ENCODE results near the gene IVD.
A peak's percentile ranks its signal among the peaks of the same experiment; 100 is the strongest.

Gene IVD

DNA sequence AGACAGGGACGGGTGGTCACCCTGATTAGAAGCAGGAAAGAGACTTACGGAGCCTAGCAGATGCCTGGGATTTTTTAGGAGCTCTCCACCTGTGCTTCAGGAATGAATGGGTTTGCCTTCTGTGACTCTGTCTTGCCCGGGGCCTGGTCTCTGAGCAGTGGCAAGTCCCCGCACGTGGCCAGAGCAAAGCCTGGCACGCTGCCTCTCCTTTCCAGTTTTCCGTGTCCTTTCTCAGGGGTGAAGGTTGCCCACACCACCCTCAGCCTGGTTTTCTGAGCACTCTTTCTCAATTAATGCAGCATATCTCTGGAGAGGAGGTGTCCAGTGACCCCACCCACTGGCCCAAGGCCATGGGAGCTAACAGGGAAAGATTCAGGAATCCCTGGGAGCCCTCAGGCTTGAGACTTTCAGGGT is 50.7 kb downstream of the IVD start:
- DNase-seq (ENCODE audit: low spot score) (no peak), FAIRE-seq (no peak)

DNA sequence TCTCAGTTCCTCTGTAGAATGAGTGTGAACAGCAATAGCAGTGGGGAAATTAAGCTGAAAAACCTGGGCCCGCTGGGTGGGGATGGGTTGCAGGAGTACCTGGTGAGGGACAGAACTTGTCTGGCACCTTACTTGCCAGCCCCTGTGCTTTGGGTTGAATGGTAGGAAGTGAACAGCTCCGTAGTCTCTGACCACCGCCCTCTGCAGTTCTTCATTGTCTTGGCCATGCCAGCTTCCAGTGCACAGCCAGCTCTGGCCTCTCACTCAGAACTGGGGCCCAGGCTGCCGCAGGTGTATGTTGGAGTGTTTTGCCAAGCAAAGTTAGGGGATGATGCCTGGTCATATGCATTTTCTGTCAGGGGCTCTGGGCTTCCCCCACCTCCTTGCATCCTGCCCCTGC is 51.1 kb downstream of the IVD start:
- FAIRE-seq (no peak), DNase-seq (ENCODE audit: low spot score) (no peak)

DNA sequence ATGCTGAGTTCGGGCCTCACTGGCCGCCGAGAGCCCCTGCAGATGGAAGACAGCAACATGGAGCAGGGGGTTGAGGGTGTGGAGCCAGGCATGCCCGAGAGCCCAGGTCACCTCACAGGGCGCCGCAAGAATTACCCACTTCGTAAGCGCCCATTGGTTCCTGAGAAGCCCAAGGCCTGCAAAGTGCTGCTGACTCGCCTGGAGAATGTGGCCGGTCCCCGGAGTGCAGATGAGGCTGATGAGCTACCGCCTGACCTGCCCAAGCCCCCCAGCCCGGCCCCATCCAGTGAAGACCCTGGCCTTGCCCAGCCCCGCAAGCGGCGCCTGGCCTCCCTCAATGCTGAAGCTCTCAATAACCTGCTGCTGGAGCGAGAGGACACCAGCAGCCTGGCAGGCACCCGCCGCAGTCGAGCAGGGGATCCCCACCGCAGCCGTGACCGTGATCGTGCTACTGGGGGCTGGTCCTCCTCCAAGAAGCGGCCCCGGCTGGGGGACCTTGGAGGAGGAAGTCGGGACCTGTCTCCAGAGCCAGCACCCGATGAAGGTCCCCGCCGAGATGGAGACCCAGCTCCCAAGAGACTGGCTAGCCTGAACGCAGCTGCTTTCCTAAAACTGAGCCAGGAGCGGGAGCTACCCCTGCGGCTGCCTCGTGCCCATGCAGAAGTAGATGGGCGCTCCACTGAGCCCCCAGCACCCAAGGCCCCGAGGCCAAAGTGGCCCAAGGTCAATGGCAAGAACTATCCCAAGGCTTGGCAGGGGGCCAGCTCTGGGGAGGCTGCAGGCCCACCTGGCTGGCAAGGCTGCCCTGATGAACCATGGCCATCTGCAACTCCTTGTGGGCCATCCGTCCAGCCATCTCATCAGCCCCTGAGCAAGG is 53.1 kb downstream of the IVD start:
- FAIRE-seq, result no peak
- no peak for DNase-seq (ENCODE audit: low spot score)

DNA sequence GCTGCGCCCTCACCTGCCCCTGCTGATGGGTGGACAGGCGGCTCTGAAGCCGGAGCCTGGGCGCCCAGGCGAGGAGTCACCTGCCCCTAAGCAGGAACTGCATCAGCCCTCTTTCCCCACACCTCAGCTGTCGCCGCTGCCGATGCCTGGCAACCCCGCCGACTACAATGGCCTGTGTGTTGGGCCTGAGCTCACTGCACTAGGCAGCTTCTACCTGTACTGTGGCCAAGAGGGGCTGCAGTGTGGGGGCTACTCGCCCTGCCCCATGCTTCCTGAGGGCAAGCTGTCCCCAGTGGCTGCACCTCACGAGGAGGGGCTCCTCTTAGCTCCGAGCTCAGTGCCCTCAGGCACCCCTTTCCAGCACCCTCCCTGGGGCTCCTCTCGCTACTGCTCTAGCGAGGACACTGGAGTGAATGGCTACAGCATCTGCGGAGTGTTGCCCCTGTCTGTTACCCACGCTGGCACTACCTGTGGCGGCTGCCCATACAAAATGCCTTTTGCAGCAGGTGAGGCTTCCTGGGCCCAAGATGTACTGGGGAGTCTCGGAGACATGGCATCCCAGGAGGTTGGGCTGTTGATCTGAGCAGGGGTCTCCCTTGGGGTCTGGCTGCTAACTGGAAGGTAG is 53.9 kb downstream of the IVD start:
- FAIRE-seq, result no peak

DNA sequence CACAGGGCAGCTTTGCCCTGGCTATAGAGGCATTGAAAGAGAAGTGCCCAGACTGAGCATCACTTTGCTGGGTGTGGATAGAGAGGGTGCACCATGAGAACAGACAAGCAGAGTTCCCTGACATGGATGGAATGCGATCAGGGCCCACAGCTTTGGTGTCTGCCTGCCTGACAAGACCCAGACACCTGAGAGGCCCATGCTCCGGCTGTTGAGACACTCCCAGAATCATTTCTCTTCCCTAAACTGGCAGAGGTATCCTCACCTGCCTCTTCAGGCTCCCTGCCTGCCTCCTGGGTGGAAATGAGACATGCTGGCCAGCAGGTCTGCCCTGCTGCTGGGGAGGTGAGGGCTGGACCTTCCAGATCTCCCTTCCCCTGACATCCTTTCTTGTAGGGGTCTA is 54.8 kb downstream of the IVD start:
- FAIRE-seq, result no peak
- DNase-seq (ENCODE audit: low spot score), result no peak

More for the DNA sequence above, 53.9 kb downstream of the IVD start:
- DNase-seq (ENCODE audit: low spot score), result no peak

DNA sequence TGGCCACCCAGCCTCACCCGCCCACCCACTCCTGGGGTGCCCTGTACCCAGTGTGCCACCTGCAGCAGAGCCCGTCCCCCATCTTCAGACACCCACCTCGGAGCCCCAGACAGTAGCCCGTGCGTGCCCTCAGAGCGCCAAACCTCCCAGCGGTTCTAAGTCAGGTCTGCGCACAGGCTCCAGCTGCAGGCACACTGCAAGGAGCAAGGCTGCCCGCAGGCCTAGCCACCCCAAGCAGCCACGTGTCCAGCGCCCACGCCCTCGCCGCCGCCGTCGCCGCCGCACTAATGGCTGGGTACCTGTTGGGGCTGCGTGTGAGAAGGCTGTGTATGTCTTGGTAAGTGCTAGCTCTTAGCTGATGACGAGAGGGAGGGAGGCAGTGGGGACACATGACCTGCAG is 56.4 kb downstream of the IVD start:
- DNase-seq (ENCODE audit: low spot score), result no peak
- FAIRE-seq, result no peak

DNA sequence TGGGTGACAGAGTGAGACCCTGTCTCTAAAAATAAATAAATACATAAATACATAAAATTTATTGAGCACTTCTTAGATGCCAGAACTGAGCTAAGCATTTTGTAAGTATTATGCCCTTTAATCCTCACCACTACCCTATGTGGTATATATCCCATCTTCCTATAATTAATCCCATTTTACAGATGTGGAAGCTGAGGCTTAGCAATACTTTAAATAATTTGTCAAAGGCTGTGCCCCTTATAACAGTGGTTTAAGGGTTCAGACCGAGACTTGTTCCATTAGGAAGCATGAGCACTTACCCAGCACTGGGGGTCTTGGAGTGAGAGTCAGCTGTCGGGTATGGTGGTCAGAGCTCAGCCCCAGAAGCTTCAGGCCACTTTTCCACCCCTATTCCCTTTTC is 57.7 kb downstream of the IVD start:
- no peak for DNase-seq (ENCODE audit: low spot score)
- FAIRE-seq, result no peak

DNA sequence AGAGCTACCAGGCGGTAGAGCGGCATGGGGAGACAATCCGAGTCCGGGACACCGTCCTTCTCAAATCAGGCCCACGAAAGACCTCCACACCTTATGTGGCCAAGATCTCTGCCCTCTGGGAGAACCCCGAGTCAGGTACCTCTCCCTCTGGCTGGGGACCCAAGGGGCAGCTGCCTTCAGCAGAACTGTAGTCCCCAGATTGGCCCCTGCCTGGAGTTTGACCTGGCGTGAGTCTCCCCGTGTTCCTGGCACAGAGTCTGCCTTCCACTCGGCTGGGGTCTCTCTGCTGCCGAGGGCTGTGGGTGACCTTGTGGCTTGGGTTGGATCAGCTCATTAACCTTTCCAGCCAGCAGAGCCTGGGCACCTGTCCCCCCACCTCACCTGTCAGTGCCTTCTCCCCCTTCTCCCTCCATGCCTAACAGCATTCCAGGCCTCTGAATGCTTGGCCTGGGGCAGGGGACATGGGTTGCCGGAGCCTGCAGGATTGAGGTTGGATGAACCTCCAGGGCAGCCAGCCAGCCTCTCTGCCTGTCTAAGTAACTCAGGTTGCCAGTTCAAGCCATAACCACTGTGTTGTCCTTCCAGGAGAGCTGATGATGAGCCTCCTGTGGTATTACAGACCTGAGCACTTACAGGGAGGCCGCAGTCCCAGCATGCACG is 58.4 kb downstream of the IVD start:
- DNase-seq (ENCODE audit: low spot score) (no peak), FAIRE-seq (no peak)

DNA sequence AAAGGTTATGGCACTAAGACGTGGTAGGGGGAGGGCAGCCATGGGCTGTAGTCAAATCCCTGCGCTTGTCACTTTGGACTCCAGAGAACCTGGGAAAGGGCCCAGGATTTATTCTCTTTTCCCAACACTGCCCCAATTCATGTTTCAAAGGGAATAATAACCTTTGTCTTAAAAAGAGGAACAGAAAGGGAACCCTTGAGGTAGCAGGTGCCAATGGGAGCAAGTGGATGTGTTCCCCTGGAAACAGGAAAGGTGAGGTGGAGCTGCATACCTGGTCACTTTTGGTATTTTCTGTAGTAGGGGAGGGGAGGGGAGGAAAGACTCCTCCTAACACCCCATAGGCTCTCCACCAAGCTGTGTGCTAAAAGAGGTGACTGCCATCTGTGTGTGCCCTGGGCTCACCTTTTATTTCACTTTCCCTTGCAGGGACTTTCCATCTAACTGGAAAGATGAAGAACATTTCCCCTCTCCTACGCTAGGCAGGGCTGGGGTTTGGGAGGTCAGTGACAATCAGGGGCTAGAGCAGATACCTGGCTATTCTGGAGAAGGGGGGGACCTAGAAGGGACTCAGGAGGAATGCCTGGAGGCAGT is 59.1 kb downstream of the IVD start:
- DNase-seq (ENCODE audit: low spot score) (no peak), FAIRE-seq (no peak)

DNA sequence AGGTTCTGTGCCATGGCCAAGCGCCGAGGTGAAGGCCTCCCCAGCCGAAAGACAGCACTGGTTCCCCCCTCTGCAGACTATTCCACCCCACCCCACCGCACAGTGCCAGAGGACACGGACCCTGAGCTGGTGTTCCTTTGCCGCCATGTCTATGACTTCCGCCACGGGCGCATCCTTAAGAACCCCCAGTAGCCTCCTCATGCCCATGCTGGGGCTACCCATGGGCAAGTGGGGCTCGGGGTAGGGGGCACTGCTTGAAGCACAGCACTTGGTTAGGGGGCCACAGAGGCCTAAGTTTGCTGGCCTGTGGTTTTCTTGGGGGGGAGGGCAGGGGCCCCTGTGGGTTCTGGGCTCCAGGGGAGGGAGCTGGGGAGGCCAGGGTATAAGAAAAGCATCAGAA is 60.3 kb downstream of the IVD start:
- DNase-seq (ENCODE audit: low spot score) (no peak), FAIRE-seq (no peak)

DNA sequence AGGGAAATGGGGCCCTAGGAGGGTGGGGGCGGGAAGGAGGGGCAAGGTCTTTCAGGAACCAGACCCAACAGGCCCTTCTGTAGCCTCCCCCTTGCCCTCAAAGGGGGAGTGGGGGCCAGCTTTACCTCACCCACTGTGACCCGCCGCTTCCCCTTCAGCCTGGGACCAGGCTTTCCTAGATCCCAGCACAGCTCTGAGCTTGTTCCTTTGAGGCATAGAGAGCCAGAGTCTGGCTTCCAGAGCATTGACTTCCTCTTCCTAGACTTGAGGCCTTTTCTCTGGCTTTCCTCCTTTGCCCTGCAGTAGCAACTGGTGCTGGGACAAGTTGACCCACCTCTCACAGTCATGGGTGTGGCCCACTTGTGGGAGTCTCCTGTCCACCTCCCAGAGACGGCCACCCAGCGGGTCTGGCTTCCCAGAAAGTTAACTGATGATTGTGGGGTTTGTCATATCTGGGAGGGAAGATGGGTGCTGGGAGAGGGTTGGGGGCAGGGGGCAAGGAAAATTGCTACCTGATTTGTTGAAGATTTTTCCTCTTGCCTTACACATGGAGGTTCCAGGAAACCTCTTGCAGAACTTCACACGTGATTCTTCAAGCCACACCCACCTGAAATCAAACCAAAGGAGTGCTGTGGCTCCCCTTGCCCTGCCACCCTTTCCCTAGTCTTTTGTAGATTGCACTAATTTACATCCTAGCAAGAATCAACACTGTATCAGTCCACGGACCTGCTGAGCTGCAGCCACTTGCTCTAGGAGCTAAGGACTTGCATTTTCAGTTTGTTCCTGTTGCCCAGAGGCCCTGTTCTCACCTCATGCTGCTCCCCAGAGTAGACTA is 61.0 kb downstream of the IVD start:
- FAIRE-seq (no peak), DNase-seq (ENCODE audit: low spot score) (no peak)

DNA sequence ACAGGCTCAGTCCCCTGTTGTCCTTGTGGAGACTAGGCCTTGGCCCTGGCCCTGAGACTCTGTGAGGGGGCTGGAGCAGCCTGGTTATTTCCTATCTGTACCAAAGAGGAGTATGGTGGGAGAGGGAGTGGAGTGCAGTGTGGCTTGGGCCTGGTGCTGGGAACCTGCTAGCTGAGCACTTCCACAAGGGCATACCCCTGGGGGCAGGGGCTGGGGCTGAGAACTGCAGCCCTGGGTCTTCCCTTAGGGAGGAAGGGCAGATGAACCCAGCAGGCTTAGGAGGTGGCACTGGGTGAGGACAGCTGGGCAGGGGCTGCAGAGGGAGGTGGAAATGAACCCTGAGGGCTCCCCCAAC is 61.6 kb downstream of the IVD start:
- no peak for DNase-seq (ENCODE audit: low spot score)
- no peak for FAIRE-seq

DNA sequence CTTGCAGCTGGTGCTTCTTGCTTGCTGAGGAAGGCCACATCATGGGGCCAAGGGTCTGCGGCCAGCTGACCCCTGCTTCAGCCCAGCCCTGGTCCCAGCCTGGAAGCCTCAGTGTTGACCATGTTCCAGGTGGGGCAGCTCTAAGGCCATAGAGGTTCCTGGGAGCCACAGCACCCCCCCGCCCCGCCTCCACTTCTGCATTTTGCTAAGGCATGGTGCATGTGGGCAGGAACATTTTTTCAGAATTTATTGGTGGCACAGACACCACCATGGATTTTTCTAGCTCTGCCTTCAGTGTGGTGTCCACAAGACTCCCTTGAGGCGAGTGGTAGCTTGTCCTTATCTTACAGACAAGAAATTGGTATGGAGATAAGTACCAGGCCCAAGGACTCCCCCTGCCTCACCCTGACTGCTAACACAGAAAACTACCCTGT is 63.3 kb downstream of the IVD start:
- DNase-seq (ENCODE audit: low spot score), result no peak
- FAIRE-seq, result no peak

DNA sequence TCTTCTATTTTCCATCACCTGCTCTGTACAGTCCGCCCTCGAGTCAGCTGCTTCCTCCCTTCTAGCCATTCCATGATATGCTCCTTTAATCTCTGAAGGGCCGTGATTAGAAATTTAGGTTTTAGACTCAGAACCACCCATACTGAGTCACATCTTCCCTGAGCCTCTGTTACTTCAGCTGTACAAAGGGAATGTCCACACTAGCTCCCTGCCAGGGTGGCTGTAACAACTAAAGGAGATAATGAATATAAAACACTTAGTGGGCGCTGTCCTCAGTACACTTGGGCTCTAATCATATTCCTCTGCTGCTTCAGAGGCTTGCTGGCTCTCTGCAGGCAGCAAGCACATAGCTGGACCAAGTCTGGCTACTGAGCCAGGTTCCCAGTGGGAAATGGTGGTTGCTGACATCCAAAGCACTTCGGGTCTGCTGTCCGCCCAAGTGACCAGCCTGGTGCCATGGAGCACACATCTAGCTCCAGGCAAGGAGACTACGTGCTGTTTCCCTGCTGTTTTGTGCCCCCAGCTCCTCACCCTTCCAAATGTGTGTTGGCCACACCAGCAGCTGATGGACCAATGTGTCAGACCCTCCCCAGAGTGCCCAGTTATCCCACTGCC is 64.3 kb downstream of the IVD start:
- no peak for DNase-seq (ENCODE audit: low spot score)
- FAIRE-seq, result no peak

DNA sequence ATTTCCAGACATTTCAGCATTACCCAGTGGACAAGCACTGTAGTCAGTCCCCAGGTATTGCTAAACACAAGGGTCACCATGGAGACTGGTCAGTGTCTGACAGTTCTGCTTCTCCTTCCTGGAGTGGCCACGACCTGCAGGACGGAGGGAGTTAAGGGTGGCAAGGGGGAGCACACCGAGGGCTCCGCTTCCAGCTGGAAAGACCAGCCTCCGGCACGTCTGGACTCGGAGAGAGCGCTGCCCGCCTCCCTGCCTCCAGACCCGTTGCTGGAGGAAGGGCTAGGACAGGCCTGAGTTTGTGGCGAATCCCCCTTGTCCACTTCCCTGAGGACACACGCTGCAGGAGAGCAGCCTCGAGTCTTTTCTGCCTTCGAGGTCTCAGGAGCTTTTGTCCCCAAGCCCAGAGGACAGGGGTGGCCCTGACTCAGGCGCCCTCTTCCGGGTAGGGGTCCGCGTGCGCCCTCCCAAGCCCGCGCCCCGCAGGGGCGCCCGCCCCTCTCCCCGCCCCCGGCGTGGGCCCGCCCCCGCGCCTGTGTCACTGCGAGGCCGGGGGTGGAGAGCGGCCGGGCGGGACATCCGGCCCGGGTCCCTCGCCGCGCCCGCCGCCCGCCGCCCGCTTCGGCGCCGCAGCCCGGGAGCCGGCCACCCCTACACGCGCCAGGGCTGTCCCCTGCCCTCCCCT is 65.0 kb downstream of the IVD start, which contains the start of gene CHST14:
CHST14 (plus strand) TSS at position 562 of the 682 bp plus-strand sequence. CDS start 230 bp downstream, outside the sequence.
- FAIRE-seq (no peak), DNase-seq (ENCODE audit: low spot score) (peak; percentile 27)
